Stimulated activated CD8-positive, alpha-beta memory T cell treated with anti-CD3 and anti-CD28 coated beads, Interleukin-7, amount 100 ng/mL, for 48 hours (primary cell): ENCODE data around the gene NSMCE4A.
"Not testable (repeated sequence)": the region's sequence is repeated elsewhere in the genome, so short reads cannot be mapped to it uniquely, and the experiment has no call there.

Experiments used
- DNase-seq, 2 donors: peaks; one replicate each; pipeline ENCODE4 v3.0.0-alpha.2; 2020; ENCODE audit warnings: low read depth in 1 of 2; ENCODE audit errors: extremely low read depth in 1 of 2

The NSMCE4A gene

GRCh38 chr10:121974535-121975294 lies at the start of gene NSMCE4A:
NSMCE4A (minus strand) TSS chr10:121975217; CDS start chr10:121975165, 52 bp downstream.
- peak; percentile 60 to 66 for DNase-seq

GRCh38 chr10:122023257-122023656 lies 48.2 kb upstream of the NSMCE4A start:
- DNase-seq = not testable (repeated sequence)

- DNase-seq = no peak
These were observed 47.3 kb upstream of the NSMCE4A start for GRCh38 chr10:122022276-122022675.

- no peak for DNase-seq
These were observed 46.8 kb upstream of the NSMCE4A start for GRCh38 chr10:122021828-122022227.

GRCh38 chr10:122021379-122021778 lies 46.4 kb upstream of the NSMCE4A start:
- no peak for DNase-seq

GRCh38 chr10:122020226-122020625 lies 45.2 kb upstream of the NSMCE4A start:
- no peak for DNase-seq

GRCh38 chr10:122019414-122019975 lies 44.5 kb upstream of the NSMCE4A start:
- no peak for DNase-seq

- DNase-seq = no peak
These were observed 44.0 kb upstream of the NSMCE4A start for GRCh38 chr10:122018951-122019413.

GRCh38 chr10:122018491-122018890 lies 43.5 kb upstream of the NSMCE4A start:
- DNase-seq = no peak

- not testable (repeated sequence) for DNase-seq
These were observed 42.9 kb upstream of the NSMCE4A start for GRCh38 chr10:122017926-122018325.

- DNase-seq = no peak
These were observed 39.7 kb upstream of the NSMCE4A start for GRCh38 chr10:122014652-122015248.

GRCh38 chr10:122013311-122013780 lies 38.3 kb upstream of the NSMCE4A start:
- no peak for DNase-seq

- DNase-seq = no peak
These were observed 37.7 kb upstream of the NSMCE4A start for GRCh38 chr10:122012731-122013130.

- DNase-seq = no peak
These were observed 35.5 kb upstream of the NSMCE4A start for GRCh38 chr10:122010405-122011050.

- no peak for DNase-seq
These were observed 32.4 kb upstream of the NSMCE4A start for GRCh38 chr10:122007415-122007814.

- no peak for DNase-seq
These were observed 26.7 kb upstream of the NSMCE4A start for GRCh38 chr10:122001698-122002097.

- no peak for DNase-seq
These were observed 24.3 kb upstream of the NSMCE4A start for GRCh38 chr10:121999301-121999700.

GRCh38 chr10:121998462-121998861 lies 23.4 kb upstream of the NSMCE4A start:
- no peak for DNase-seq

GRCh38 chr10:121994429-121994941 lies 19.5 kb upstream of the NSMCE4A start:
- DNase-seq = no peak

- DNase-seq = not testable (repeated sequence)
These were observed 16.7 kb upstream of the NSMCE4A start for GRCh38 chr10:121991727-121992126.

- no peak for DNase-seq
These were observed 15.1 kb upstream of the NSMCE4A start for GRCh38 chr10:121990015-121990677.
